HCT116 (cell line): ENCODE measurements around the gene DNM3. TPM values are rescaled to one million over a fixed set of nuclear protein-coding genes. Genes with fewer than 3 reads are reported as not detected.

ENCODE experiments used
- ATAC-seq: fragments of 200-7000 bp; cut with Tn5 transposase; 2 replicates; pipeline ENCODE4 v1.9.1; 2020; ENCODE audit warnings: mild to moderate bottlenecking, moderate library complexity
- BruUV-seq: library from RNA; stranded (reverse); fragments of 400-500 nt; replicated peaks from 2 replicates; lab custom pipeline; 2021; lab: Mats Ljungman, UMichigan
- CTCF ChIA-PET: fragments of 300-600 bp; sonication (Branson Sonifier 250); formaldehyde crosslinking; loops from one replicate; lab custom pipeline; 2021; ENCODE audit warnings: antibody characterized with exemption; lab: Charles Lee
- POLR2A ChIA-PET: fragments of 300-600, 350-600 bp; sonication (Branson Sonifier 250); formaldehyde crosslinking; loops from one replicate; lab custom pipeline; 2021; ENCODE audit warnings: antibody characterized with exemption; lab: Charles Lee
- RAD21 ChIA-PET, 2 experiments: fragments of 300-600 bp; sonication (Branson Sonifier 250); formaldehyde crosslinking; loops; one replicate each; lab custom pipeline; 2023; ENCODE audit warnings: low total read pairs in 2 of 2; ENCODE audit not compliant: uncharacterized antibody in 2 of 2, unreplicated experiment in 2 of 2, low non-redundant PET in 1 of 2; lab: Charles Lee
- DNase-seq: peaks from one replicate; pipeline ENCODE4 v3.0.0-alpha.2; 2010; ENCODE audit warnings: low read depth, low spot score
- H2AFZ ChIP-seq: fragments of 200-600 bp; shearing (Covaris generic), sonication (generic); 2 replicates; pipeline ENCODE4 v1.6.1; 2017; ENCODE audit warnings: low read depth, mixed run types, mixed read lengths, antibody characterized with exemption, low read length; ENCODE audit not compliant: poor library complexity, severe bottlenecking
- H3K27ac ChIP-seq: 2 replicates; pipeline ENCODE4 v1.5.1; 2012; ENCODE audit warnings: low read depth, low read length
- H3K27me3 ChIP-seq: fragments of 200-600 bp; sonication (generic); 2 replicates; pipeline ENCODE4 v1.6.1; 2016; ENCODE audit warnings: mixed run types, low read length, mixed read lengths; ENCODE audit not compliant: insufficient read depth
- H3K36me3 ChIP-seq, 2 experiments: fragments of 200-500 bp in 1 of 2; fragments of 200-600 bp in 1 of 2; sonication (Bioruptor generic) in 1 of 2; sonication (generic) in 1 of 2; 2 replicates each; pipeline versions ENCODE4 v1.5.1 to v1.6.1; 2014 to 2016; ENCODE audit warnings: low read length in 2 of 2, inconsistent platforms in 1 of 2, mixed read lengths in 1 of 2, mixed run types in 1 of 2; ENCODE audit not compliant: insufficient read depth in 2 of 2, control insufficient read depth in 1 of 2
- H3K4me1 ChIP-seq, 2 experiments: fragments of 200-600 bp in 1 of 2; sonication (generic) in 1 of 2; 2 replicates each; pipeline versions ENCODE4 v1.5.1 to v1.6.1; 2012 to 2017; ENCODE audit warnings: low read length in 2 of 2, inconsistent platforms in 1 of 2, mild to moderate bottlenecking in 1 of 2, mixed read lengths in 1 of 2, mixed run types in 1 of 2, moderate library complexity in 1 of 2; ENCODE audit not compliant: insufficient read depth in 2 of 2, control insufficient read depth in 1 of 2
- H3K4me2 ChIP-seq: fragments of 200-600 bp; sonication (generic); 2 replicates; pipeline ENCODE4 v1.6.1; 2017; ENCODE audit warnings: mixed run types, low read length, mixed read lengths
- H3K4me3 ChIP-seq, 2 experiments: fragments of 200-600 bp in 1 of 2; sonication (generic) in 1 of 2; replicated peaks in 1 of 2; 2 replicates each; pipeline ENCODE4 v1.5.1; 2011 to 2016; ENCODE audit warnings: low read length in 2 of 2, control low read depth in 1 of 2, low read depth in 1 of 2, mild to moderate bottlenecking in 1 of 2, mixed read lengths in 1 of 2, mixed run types in 1 of 2
- H3K79me2 ChIP-seq: fragments of 200-600 bp; sonication (generic); 2 replicates; pipeline ENCODE4 v1.6.1; 2017; ENCODE audit warnings: mild to moderate bottlenecking, mixed run types, low read length, moderate library complexity, mixed read lengths; ENCODE audit not compliant: insufficient read depth
- H3K9ac ChIP-seq: fragments of 200-600 bp; sonication (generic); 2 replicates; pipeline ENCODE4 v1.6.1; 2016; ENCODE audit warnings: low read length, mixed read lengths
- H3K9me2 ChIP-seq: fragments of 200-600 bp; sonication (generic), shearing (Covaris generic); 2 replicates; pipeline ENCODE4 v1.6.1; 2017; ENCODE audit warnings: mixed run types, mild to moderate bottlenecking, moderate library complexity; ENCODE audit not compliant: insufficient read depth
- H3K9me3 ChIP-seq, 2 experiments: fragments of 200-500 bp in 1 of 2; fragments of 200-600 bp in 1 of 2; sonication (Bioruptor generic) in 1 of 2; sonication (generic) in 1 of 2; 2 replicates each; pipeline ENCODE4 v1.6.1; 2014 to 2017; ENCODE audit warnings: low read length in 2 of 2, mixed read lengths in 2 of 2, inconsistent platforms in 1 of 2, low read depth in 1 of 2, mild to moderate bottlenecking in 1 of 2, mixed run types in 1 of 2, moderate library complexity in 1 of 2; ENCODE audit not compliant: control insufficient read depth in 1 of 2, insufficient read depth in 1 of 2
- H4K20me1 ChIP-seq: fragments of 200-600 bp; sonication (generic), shearing (Covaris generic); 2 replicates; pipeline ENCODE4 v1.6.1; 2017; ENCODE audit warnings: mixed run types, mild to moderate bottlenecking, moderate library complexity; ENCODE audit not compliant: insufficient read depth
- CBX3 ChIP-seq: IDR thresholded peaks from 2 replicates; pipeline ENCODE4 v1.6.1; 2012; ENCODE audit warnings: low read depth
- CEBPB ChIP-seq: IDR thresholded peaks from 2 replicates; pipeline ENCODE4 v1.6.1; 2012; ENCODE audit warnings: low read depth
- CTCF ChIP-seq, 3 experiments: fragments of 200-600 bp in 1 of 3; sonication (generic) in 1 of 3; IDR thresholded peaks in 2 of 3; conservative IDR thresholded peaks in 1 of 3; 2 replicates each; pipeline ENCODE4 v1.5.1; 2012 to 2017; ENCODE audit warnings: low read depth in 2 of 3, low read length in 2 of 3, antibody characterized with exemption in 1 of 3, borderline replicate concordance in 1 of 3, control low read depth in 1 of 3, mild to moderate bottlenecking in 1 of 3, mixed read lengths in 1 of 3, mixed run types in 1 of 3, moderate library complexity in 1 of 3; ENCODE audit not compliant: insufficient read depth in 1 of 3
- EGR1 ChIP-seq: IDR thresholded peaks from 2 replicates; pipeline ENCODE4 v1.6.1; 2012; ENCODE audit warnings: low read depth
- ELF1 ChIP-seq: IDR thresholded peaks from 2 replicates; pipeline ENCODE4 v1.6.1; 2012; ENCODE audit warnings: low read depth, borderline replicate concordance
- EZH2 ChIP-seq: fragments of 200-600 bp; sonication (generic); IDR thresholded peaks from 2 replicates; pipeline ENCODE4 v1.6.1; 2017; ENCODE audit warnings: antibody characterized with exemption, mixed run types
- EZH2phosphoT487 ChIP-seq: fragments of 200-600 bp; IDR thresholded peaks from 2 replicates; pipeline ENCODE4 v1.6.1; 2018; ENCODE audit warnings: antibody characterized with exemption, borderline replicate concordance
- MAX ChIP-seq: IDR thresholded peaks from 2 replicates; pipeline ENCODE4 v1.6.1; 2012
- POLR2A ChIP-seq: IDR thresholded peaks from 2 replicates; pipeline ENCODE4 v1.7.0; 2011; ENCODE audit warnings: borderline replicate concordance; ENCODE audit not compliant: insufficient read depth, insufficient read length; ENCODE audit errors: extremely low read depth
- RAD21 ChIP-seq: IDR thresholded peaks from 2 replicates; pipeline ENCODE4 v1.6.1; 2012; ENCODE audit warnings: low read depth, mild to moderate bottlenecking
- REST ChIP-seq: IDR thresholded peaks from 2 replicates; pipeline ENCODE4 v1.6.1; 2012; ENCODE audit warnings: low read depth
- SIN3A ChIP-seq: IDR thresholded peaks from 2 replicates; pipeline ENCODE4 v1.6.1; 2012; ENCODE audit warnings: low read depth
- SP1 ChIP-seq: IDR thresholded peaks from 2 replicates; pipeline ENCODE4 v1.6.1; 2012; ENCODE audit warnings: low read depth
- SRF ChIP-seq: IDR thresholded peaks from 2 replicates; pipeline ENCODE4 v1.6.1; 2012; ENCODE audit warnings: low read depth
- YY1 ChIP-seq: IDR thresholded peaks from 2 replicates; pipeline ENCODE4 v1.6.1; 2011; ENCODE audit warnings: low read length, low read depth, moderate library complexity, mild to moderate bottlenecking; ENCODE audit not compliant: insufficient replicate concordance; ENCODE audit errors: extremely low read depth
- intact Hi-C: fragments of 100-400 bp; cut with micrococcal nuclease; formaldehyde crosslinking; loops from 2 replicates; pipeline ENCODE4 v1.10.0; 2022
- total RNA-seq: library from RNA; stranded (reverse); gene quantifications from one replicate; pipeline ENCODE4 v1.2.1, GENCODE V29; 2021; ENCODE audit not compliant: unreplicated experiment
- TF ChIP-seq, protein P1 (sequence below): IDR thresholded peaks from 2 replicates; pipeline ENCODE4 v1.6.1; 2012

The DNM3 gene
- total RNA-seq, 1 experiment from 2014 or later = 3.1 TPM

GRCh38 chr1:172410027-172410426 is 568.7 kb downstream of the DNM3 start:
- ATAC-seq (no peak), DNase-seq (no peak)
- intact Hi-C loops = no loop called here
- no peak overlapping the region for H3K4me3 ChIP-seq
- H3K27me3 ChIP-seq = no peaks in the 10 kb centered on the region
- H3K9me3 ChIP-seq = no peaks in the 10 kb centered on the region
- no peak overlapping the region for H3K4me2 ChIP-seq
- no TSS peak for BruUV-seq
- ChIA-PET RAD21 (no interaction called here), POLR2A (no interaction called here), CTCF (no interaction called here)
- no peaks in the 10 kb centered on the region for H4K20me1 ChIP-seq
- no peaks in the 10 kb centered on the region for H3K79me2 ChIP-seq
- 0 out of 2 replicates have a peak, but pooled peaks cover 4% of the 10 kb centered on the region for H3K9me2 ChIP-seq
- TF ChIP-seq EZH2 (no peak), CBX3 (no peak), CEBPB (no peak), RAD21 (no peak), SRF (no peak), POLR2A (no peak), ELF1 (no peak), EGR1 (no peak)
- no peak overlapping the region for H3K27ac ChIP-seq
- peaks cover 0 to 2% of the 10 kb centered on the region in 2 experiments; a peak in 1 of 4 replicates for H3K4me1 ChIP-seq
- no peak overlapping the region for H3K9ac ChIP-seq
- H2AFZ ChIP-seq = no peak overlapping the region
- no peaks in the 10 kb centered on the region for H3K36me3 ChIP-seq

DNA sequence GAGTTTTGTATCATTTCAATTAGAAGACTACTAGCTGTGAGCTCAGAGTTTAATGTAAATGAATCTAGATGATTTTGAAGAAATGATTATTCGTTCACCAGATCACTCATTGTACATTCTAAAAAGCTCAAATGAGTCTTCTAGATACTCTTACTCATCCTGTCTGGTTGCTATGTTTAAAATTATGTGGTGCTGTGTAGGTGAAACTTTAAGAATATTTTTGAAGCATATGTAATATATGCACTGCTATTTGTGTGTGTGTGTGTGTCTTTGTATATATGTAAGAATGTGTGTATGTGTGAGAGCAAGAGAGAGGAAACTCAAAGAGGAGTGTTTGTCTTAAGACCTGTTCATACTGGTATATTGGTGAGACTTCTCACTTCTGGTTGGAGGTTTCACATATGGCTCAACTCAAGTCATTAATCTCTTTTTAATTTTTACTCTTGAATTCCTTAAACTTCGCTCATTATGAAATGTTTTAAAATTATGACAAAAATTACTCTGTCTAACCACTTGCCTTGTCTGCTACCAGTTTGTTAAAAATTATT is 570.6 kb downstream of the DNM3 start:
- no peak for ATAC-seq
- TF ChIP-seq YY1 (no peak), MAX (no peak), CTCF (IDR thresholded peaks at IDR 0.05 in 2 of 3, conservative IDR thresholded peaks at IDR 0.05 in 1 of 3; ENCODE audit: borderline replicate concordance in 1 of 3, insufficient read depth in 1 of 3, low read depth in 2 of 3, low read length in 2 of 3) (no peak), CBX3 (no peak), SRF (no peak), RAD21 (no peak), SP1 (no peak), SIN3A (no peak), REST (no peak), EZH2phosphoT487 (no peak), CEBPB (no peak)
- TF ChIP-seq, protein P1, sequence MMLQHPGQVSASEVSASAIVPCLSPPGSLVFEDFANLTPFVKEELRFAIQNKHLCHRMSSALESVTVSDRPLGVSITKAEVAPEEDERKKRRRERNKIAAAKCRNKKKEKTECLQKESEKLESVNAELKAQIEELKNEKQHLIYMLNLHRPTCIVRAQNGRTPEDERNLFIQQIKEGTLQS = no peak

More for the DNA sequence above, 570.6 kb downstream of the DNM3 start:
- peaks cover 0 to 5% of the 10 kb centered on the region in 2 experiments; a peak in 1 of 4 replicates for H3K4me1 ChIP-seq
- H2AFZ ChIP-seq = no peak overlapping the region
- H4K20me1 ChIP-seq = no peaks in the 10 kb centered on the region
- no TSS peak for BruUV-seq
- ChIA-PET POLR2A (no interaction called here), RAD21 (no interaction called here), CTCF (interaction anchor here (1.9 kb wide), 1 partner anchor 12 kb away, joined by 5 read pairs; no protein-coding TSS in a partner anchor)
- DNase-seq = no peak
- H3K27ac ChIP-seq = no peak overlapping the region
- no peaks in the 10 kb centered on the region for H3K79me2 ChIP-seq
- 0 out of 2 replicates have a peak, but pooled peaks cover 4% of the 10 kb centered on the region for H3K9me2 ChIP-seq
- no peaks in the 10 kb centered on the region for H3K36me3 ChIP-seq
- intact Hi-C loops = no loop called here
- H3K4me2 ChIP-seq = no peak overlapping the region
- no peaks in the 10 kb centered on the region for H3K9me3 ChIP-seq
- no peak overlapping the region for H3K9ac ChIP-seq
- H3K27me3 ChIP-seq = no peaks in the 10 kb centered on the region
- no peak overlapping the region for H3K4me3 ChIP-seq
